Smooth muscle cell (in vitro differentiated cells): ENCODE measurements around the gene B3GNT4. TPM values are rescaled to one million over a fixed set of nuclear protein-coding genes. Genes with fewer than 3 reads are reported as not detected.

Source experiments
- DNase-seq: peaks from one replicate; lab custom pipeline; 2025; ENCODE audit not compliant: unreplicated experiment; lab: John Stamatoyannopoulos, UW
- H2AFZ ChIP-seq: fragments of 200-600 bp; sonication (generic); 2 replicates; pipeline ENCODE4 v1.6.0; 2016; ENCODE audit warnings: antibody characterized with exemption, low read depth, mild to moderate bottlenecking
- H3F3A ChIP-seq: fragments of 200-600 bp; sonication (generic); 2 replicates; pipeline ENCODE4 v1.6.0; 2017; ENCODE audit warnings: antibody characterized with exemption, low read depth
- H3K27ac ChIP-seq: fragments of 200-600 bp; sonication (generic); 2 replicates; pipeline ENCODE4 v1.5.1; 2016; ENCODE audit warnings: low read depth, mild to moderate bottlenecking
- H3K27me3 ChIP-seq: fragments of 200-600 bp; sonication (generic); 2 replicates; pipeline ENCODE4 v1.6.1; 2016; ENCODE audit warnings: low read depth, mild to moderate bottlenecking
- H3K36me3 ChIP-seq: fragments of 200-600 bp; sonication (generic); 2 replicates; pipeline ENCODE4 v1.5.1; 2016; ENCODE audit warnings: low read depth
- H3K4me1 ChIP-seq: fragments of 200-600 bp; sonication (generic); 2 replicates; pipeline ENCODE4 v1.5.1; 2016; ENCODE audit warnings: low read depth
- H3K4me2 ChIP-seq: fragments of 200-600 bp; sonication (generic); 2 replicates; pipeline ENCODE4 v1.6.0; 2016; ENCODE audit warnings: mild to moderate bottlenecking
- H3K4me3 ChIP-seq: fragments of 200-600 bp; sonication (generic); 2 replicates; pipeline ENCODE4 v1.5.1; 2016; ENCODE audit warnings: mild to moderate bottlenecking
- H3K79me2 ChIP-seq: fragments of 200-600 bp; sonication (generic); 2 replicates; pipeline ENCODE4 v1.6.0; 2016; ENCODE audit warnings: low read depth, mild to moderate bottlenecking
- H3K9ac ChIP-seq: fragments of 200-600 bp; sonication (generic); 2 replicates; pipeline ENCODE4 v1.6.0; 2016; ENCODE audit warnings: low read depth
- H3K9me3 ChIP-seq: fragments of 200-600 bp; sonication (generic); replicated peaks from 2 replicates; pipeline ENCODE4 v1.5.1; 2016; ENCODE audit warnings: low read depth
- H4K20me1 ChIP-seq: fragments of 200-600 bp; sonication (generic); 2 replicates; pipeline ENCODE4 v1.6.0; 2016; ENCODE audit warnings: low read depth
- CTCF ChIP-seq: fragments of 200-600 bp; sonication (generic); IDR thresholded peaks from 2 replicates; pipeline ENCODE4 v1.5.1; 2017; ENCODE audit warnings: borderline replicate concordance, mild to moderate bottlenecking, antibody characterized with exemption; ENCODE audit not compliant: insufficient read depth, poor library complexity, severe bottlenecking
- WGBS: methylation state at CpG from one replicate; pipeline ENCODE4 v1.1.7; 2016; ENCODE audit warnings: low lambda C conversion rate; 5-methylcytosine and 5-hydroxymethylcytosine counted together
- polyA plus RNA-seq: library from polyadenylated mRNA; unstranded; fragments of >200 nt; fragmentation: Nextera tagmentation; extraction: Ambion mirVana; gene quantifications from 2 replicates; pipeline ENCODE4 v1.2.1, GENCODE V29; 2016
- total RNA-seq: library from RNA; depleted of rRNA; stranded (reverse); fragments of >200 nt; gene quantifications from 2 replicates; pipeline ENCODE4 v1.2.3, GENCODE V29; 2014

B3GNT4 gene
- total and polyA plus RNA-seq, 2 experiments from 2014 or later, result 0.93 TPM; not detected in 1

GRCh38 chr12:122190842-122191668 is 12.5 kb upstream of the B3GNT4 start:
- no peak overlapping the region for H3K9ac ChIP-seq
- H3K27me3 ChIP-seq, result no peaks in the 10 kb centered on the region
- no peaks in the 10 kb centered on the region for H4K20me1 ChIP-seq
- 70% methylated on average over 18 of the region's 18 CpGs for WGBS
- no peaks in the 10 kb centered on the region for H3K4me1 ChIP-seq
- TF ChIP-seq CTCF, result peak; percentile 68
- no peak for DNase-seq
- no peak overlapping the region for H3K4me3 ChIP-seq
- H2AFZ ChIP-seq, result no peak overlapping the region
- no peaks in the 10 kb centered on the region for H3K9me3 ChIP-seq
- H3K79me2 ChIP-seq, result no peaks in the 10 kb centered on the region
- H3K36me3 ChIP-seq, result no peaks in the 10 kb centered on the region
- no peaks in the 10 kb centered on the region for H3F3A ChIP-seq
- H3K27ac ChIP-seq, result no peak overlapping the region
- H3K4me2 ChIP-seq, result no peak overlapping the region

GRCh38 chr12:122192441-122192840 is 11.1 kb upstream of the B3GNT4 start:
- no peak overlapping the region for H3K9ac ChIP-seq
- H4K20me1 ChIP-seq, result no peaks in the 10 kb centered on the region
- no peak for TF ChIP-seq CTCF
- no peak overlapping the region for H3K27ac ChIP-seq
- no peaks in the 10 kb centered on the region for H3K9me3 ChIP-seq
- H3K79me2 ChIP-seq, result no peaks in the 10 kb centered on the region
- no peaks in the 10 kb centered on the region for H3K27me3 ChIP-seq
- no peaks in the 10 kb centered on the region for H3F3A ChIP-seq
- WGBS, result 87% methylated on average over 11 of the region's 11 CpGs
- DNase-seq, result no peak
- no peak overlapping the region for H3K4me3 ChIP-seq
- no peaks in the 10 kb centered on the region for H3K36me3 ChIP-seq
- H3K4me2 ChIP-seq, result no peak overlapping the region
- H2AFZ ChIP-seq, result no peak overlapping the region
- H3K4me1 ChIP-seq, result no peaks in the 10 kb centered on the region

- Histone ChIP-seq H3K27ac (no peak overlapping the region), H3K79me2 (no peaks in the 10 kb centered on the region), H4K20me1 (no peaks in the 10 kb centered on the region), H3K27me3 (no peaks in the 10 kb centered on the region), H3K4me3 (no peak overlapping the region), H3K4me1 (no peaks in the 10 kb centered on the region), H3K4me2 (no peak overlapping the region), H3K9ac (no peak overlapping the region), H3K36me3 (no peaks in the 10 kb centered on the region), H2AFZ (no peak overlapping the region), H3F3A (no peaks in the 10 kb centered on the region), H3K9me3 (no peaks in the 10 kb centered on the region)
- no peak for TF ChIP-seq CTCF
- no peak for DNase-seq
- WGBS, result 90% methylated on average over 1 of the region's 1 CpG
These were observed 8.7 kb upstream of the B3GNT4 start for GRCh38 chr12:122194804-122195203.

- Histone ChIP-seq H4K20me1 (no peaks in the 10 kb centered on the region), H3F3A (no peaks in the 10 kb centered on the region), H3K79me2 (no peaks in the 10 kb centered on the region), H3K9me3 (no peaks in the 10 kb centered on the region), H3K27ac (no peak overlapping the region), H3K4me3 (no peak overlapping the region), H3K27me3 (no peaks in the 10 kb centered on the region), H3K4me2 (no peak overlapping the region), H2AFZ (no peak overlapping the region), H3K36me3 (no peaks in the 10 kb centered on the region), H3K9ac (no peak overlapping the region), H3K4me1 (no peaks in the 10 kb centered on the region)
- WGBS, result 93% methylated on average over 4 of the region's 4 CpGs
- no peak for TF ChIP-seq CTCF
- DNase-seq, result no peak
These were observed 8.1 kb upstream of the B3GNT4 start for GRCh38 chr12:122195405-122195804.
